Colonic mucosa (tissue), 4 donors: ENCODE results near the gene PHACTR1. TPM values are rescaled to one million over a fixed set of nuclear protein-coding genes. Genes with fewer than 3 reads are reported as not detected.

Source experiments
- DNase-seq: peaks from one replicate; pipeline ENCODE4 v3.0.0-alpha.2; 2020
- H3K27ac ChIP-seq: fragments of 200-600 bp; one replicate; pipeline ENCODE4 v1.8.0; 2021
- H3K27me3 ChIP-seq: fragments of 200-600 bp; one replicate; pipeline ENCODE4 v1.8.0; 2021
- H3K36me3 ChIP-seq: fragments of 200-600 bp; one replicate; pipeline ENCODE4 v1.8.0; 2021
- H3K4me1 ChIP-seq: fragments of 200-600 bp; one replicate; pipeline ENCODE4 v1.8.0; 2021; ENCODE audit warnings: mild to moderate bottlenecking
- H3K4me3 ChIP-seq: fragments of 200-600 bp; one replicate; pipeline ENCODE4 v1.8.0; 2021
- H3K9ac ChIP-seq, 2 donors: one replicate each; pipeline ENCODE4 v1.7.0; 2013; ENCODE audit warnings: control low read depth in 2 of 2, low read depth in 2 of 2, low read length in 2 of 2
- H3K9me3 ChIP-seq: fragments of 200-600 bp; one replicate; pipeline ENCODE4 v1.8.0; 2021
- intact Hi-C: fragments of 100-400 bp; cut with DNase I; formaldehyde crosslinking; loops from one replicate; pipeline ENCODE4 v1.14.1; 2022
- total RNA-seq, 2 donors: library from RNA; stranded (reverse); fragmentation: NEBNext Ultra II Directional in 1 of 2; extraction: Animal tissue kit (Norgen Biotek cat#: 25700) in 1 of 2; gene quantifications; one replicate each; pipeline ENCODE4 v1.2.1, GENCODE V29; 2021
- TF ChIP-seq, protein P1 (sequence below): fragments of 200-600 bp; IDR thresholded peaks from one replicate; pipeline ENCODE4 v1.8.0; 2022; ENCODE audit warnings: antibody characterized with exemption, mild to moderate bottlenecking
- donor health status: healthy.
- donor health status: DM: no; HTN: no; CAD: no.
- donor health status: DM: no; HTN: no; CAD: no.

Gene PHACTR1
- total RNA-seq, 2 donors from 2014 or later, result 1.7 to 2.2 TPM

DNA sequence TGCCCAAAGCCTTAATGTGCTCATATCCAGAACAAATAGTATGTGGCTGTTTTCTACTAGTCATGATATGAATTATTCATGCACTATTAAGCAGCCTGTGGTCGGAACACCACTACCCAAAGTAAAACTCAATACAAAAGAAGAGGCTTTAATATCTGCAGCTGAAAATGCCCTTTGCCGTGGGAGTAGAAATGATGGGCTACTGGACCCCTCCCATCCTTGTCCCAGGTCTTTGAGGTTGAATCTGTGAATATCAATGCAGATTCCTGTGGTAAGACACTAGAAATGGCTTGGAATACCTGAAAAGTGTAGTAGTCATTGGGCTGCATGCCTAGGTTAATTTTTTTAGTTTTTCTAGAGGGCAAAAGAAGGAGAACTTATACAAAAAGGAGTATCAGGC lies 308.0 kb downstream of the PHACTR1 start:
- no peaks in the 10 kb centered on the region for H3K9me3 ChIP-seq
- TF ChIP-seq, protein P1, sequence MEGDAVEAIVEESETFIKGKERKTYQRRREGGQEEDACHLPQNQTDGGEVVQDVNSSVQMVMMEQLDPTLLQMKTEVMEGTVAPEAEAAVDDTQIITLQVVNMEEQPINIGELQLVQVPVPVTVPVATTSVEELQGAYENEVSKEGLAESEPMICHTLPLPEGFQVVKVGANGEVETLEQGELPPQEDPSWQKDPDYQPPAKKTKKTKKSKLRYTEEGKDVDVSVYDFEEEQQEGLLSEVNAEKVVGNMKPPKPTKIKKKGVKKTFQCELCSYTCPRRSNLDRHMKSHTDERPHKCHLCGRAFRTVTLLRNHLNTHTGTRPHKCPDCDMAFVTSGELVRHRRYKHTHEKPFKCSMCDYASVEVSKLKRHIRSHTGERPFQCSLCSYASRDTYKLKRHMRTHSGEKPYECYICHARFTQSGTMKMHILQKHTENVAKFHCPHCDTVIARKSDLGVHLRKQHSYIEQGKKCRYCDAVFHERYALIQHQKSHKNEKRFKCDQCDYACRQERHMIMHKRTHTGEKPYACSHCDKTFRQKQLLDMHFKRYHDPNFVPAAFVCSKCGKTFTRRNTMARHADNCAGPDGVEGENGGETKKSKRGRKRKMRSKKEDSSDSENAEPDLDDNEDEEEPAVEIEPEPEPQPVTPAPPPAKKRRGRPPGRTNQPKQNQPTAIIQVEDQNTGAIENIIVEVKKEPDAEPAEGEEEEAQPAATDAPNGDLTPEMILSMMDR, result no peak
- no peak overlapping the region for H3K4me3 ChIP-seq
- no peaks in the 10 kb centered on the region for H3K36me3 ChIP-seq
- H3K9ac ChIP-seq, result no peak overlapping the region
- no peak overlapping the region for H3K27ac ChIP-seq
- intact Hi-C loops, result no loop called here
- H3K4me1 ChIP-seq, result no peaks in the 10 kb centered on the region
- DNase-seq, result no peak
- no peaks in the 10 kb centered on the region for H3K27me3 ChIP-seq

DNA sequence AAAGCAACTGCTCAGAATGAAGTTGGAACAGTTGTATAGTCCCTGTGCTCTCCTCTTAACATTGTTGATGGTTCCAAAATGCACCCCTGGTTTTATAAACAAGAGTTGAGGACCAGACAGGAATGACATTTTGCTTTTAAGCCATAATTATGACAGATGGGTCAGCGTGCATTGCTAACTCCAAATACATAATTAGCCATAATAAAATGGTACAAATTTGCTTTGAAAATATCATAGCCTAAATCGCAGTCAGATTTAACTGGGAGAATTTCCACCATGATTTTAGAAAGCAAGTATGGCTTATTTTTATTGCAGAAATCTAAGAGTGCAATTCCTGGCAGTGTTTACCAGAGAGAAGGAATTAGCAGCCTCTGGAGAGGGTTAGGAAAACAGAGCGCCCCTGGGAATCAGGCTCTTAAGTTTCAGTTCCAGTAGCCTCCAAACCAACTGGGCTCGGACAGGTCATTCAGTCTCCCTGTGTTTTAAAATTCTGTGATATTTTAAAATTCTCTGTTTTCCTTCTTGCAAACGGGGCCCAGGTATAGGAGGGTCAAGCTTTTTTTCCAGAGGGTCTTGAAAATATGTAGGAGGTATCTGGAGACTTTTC lies 309.4 kb downstream of the PHACTR1 start:
- H3K4me3 ChIP-seq, result no peak overlapping the region
- TF ChIP-seq, protein P1, result no peak
- intact Hi-C loops, result no loop called here
- no peaks in the 10 kb centered on the region for H3K9me3 ChIP-seq
- H3K27me3 ChIP-seq, result no peaks in the 10 kb centered on the region
- no peaks in the 10 kb centered on the region for H3K4me1 ChIP-seq
- no peak overlapping the region for H3K9ac ChIP-seq
- no peak for DNase-seq
- H3K36me3 ChIP-seq, result no peaks in the 10 kb centered on the region
- no peak overlapping the region for H3K27ac ChIP-seq

DNA sequence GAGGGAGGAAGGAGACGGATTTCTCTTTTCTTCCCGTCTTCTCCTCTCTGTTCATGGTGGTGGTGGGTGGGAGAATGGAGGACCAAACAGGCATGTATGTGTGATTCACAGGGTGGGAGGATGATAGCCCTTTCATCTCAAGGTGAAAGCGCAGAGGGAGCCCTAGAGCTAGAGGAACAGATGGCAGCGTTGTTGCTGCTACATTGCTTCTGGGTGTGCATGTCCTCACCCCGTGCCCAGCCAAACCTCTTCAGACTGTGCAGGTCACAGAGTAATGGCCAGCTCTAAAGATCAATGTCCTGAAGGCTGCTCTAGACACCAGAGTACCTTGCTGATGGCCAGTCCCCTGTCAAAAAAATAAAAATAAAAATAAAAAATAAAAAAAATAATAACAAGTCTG lies 310.0 kb downstream of the PHACTR1 start:
- H3K9me3 ChIP-seq, result no peaks in the 10 kb centered on the region
- TF ChIP-seq, protein P1, result no peak
- H3K27me3 ChIP-seq, result no peaks in the 10 kb centered on the region
- no peaks in the 10 kb centered on the region for H3K36me3 ChIP-seq
- no peak overlapping the region for H3K27ac ChIP-seq
- H3K4me3 ChIP-seq, result no peak overlapping the region
- H3K4me1 ChIP-seq, result no peaks in the 10 kb centered on the region
- intact Hi-C loops, result no loop called here
- H3K9ac ChIP-seq, result no peak overlapping the region
- no peak for DNase-seq

DNA sequence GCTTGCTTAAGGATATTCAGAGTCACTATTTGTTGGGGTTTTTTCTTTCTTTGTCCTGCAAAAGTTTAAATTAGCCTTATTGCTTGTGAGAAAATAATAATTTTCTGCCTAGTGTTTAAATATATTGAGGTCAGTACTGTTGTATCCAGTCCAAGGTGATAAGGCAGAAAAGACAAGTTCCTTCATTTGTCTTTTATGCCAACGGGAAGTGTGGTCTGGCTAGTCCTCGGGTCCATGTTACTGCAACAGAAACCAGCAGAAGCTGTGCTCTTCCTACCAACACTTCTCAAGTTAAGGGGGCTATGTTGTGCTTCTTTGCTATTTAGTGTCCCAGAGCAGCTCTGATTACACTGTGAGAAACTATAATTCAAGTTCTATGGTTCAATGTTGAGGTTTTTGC lies 310.6 kb downstream of the PHACTR1 start:
- H3K4me3 ChIP-seq, result no peak overlapping the region
- no peak for DNase-seq
- no peaks in the 10 kb centered on the region for H3K9me3 ChIP-seq
- no peak overlapping the region for H3K9ac ChIP-seq
- no peaks in the 10 kb centered on the region for H3K4me1 ChIP-seq
- no peaks in the 10 kb centered on the region for H3K27me3 ChIP-seq
- no peak overlapping the region for H3K27ac ChIP-seq
- no peaks in the 10 kb centered on the region for H3K36me3 ChIP-seq
- intact Hi-C loops, result no loop called here
- TF ChIP-seq, protein P1, result no peak

DNA sequence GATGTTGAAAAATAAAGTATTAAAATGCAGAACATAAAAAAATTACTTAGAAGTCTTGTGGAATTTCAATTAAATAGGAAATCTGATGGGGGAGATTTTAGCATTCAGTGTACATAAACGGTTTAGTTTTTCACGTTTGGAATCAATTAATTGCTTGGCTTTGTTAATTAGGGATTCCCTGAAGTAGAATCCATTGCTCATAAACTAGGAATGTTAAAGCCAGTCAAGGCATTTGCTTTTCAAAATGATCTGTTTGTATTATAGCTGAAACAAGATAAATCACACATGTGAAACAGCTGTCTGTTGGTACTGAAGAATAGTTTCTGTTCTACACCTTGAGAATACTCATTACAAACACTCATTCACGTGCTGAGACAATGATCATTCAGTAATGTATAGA lies 313.8 kb downstream of the PHACTR1 start:
- no peak overlapping the region for H3K27ac ChIP-seq
- no peaks in the 10 kb centered on the region for H3K9me3 ChIP-seq
- no peak for DNase-seq
- no peaks in the 10 kb centered on the region for H3K27me3 ChIP-seq
- intact Hi-C loops, result no loop called here
- no peak overlapping the region for H3K9ac ChIP-seq
- H3K36me3 ChIP-seq, result no peaks in the 10 kb centered on the region
- no peak overlapping the region for H3K4me3 ChIP-seq
- TF ChIP-seq, protein P1, result no peak
- no peaks in the 10 kb centered on the region for H3K4me1 ChIP-seq
